ENCODE measurements around the gene LBP. TPM values are rescaled to one million over a fixed set of nuclear protein-coding genes. Genes with fewer than 3 reads are reported as not detected.
"Not testable (repeated sequence)": the region's sequence is repeated elsewhere in the genome, so short reads cannot be mapped to it uniquely, and the experiment has no call there.

Gene LBP
- total and polyA plus RNA-seq, 7 donors = 1.1 to 167 (median 38.8) TPM

DNA sequence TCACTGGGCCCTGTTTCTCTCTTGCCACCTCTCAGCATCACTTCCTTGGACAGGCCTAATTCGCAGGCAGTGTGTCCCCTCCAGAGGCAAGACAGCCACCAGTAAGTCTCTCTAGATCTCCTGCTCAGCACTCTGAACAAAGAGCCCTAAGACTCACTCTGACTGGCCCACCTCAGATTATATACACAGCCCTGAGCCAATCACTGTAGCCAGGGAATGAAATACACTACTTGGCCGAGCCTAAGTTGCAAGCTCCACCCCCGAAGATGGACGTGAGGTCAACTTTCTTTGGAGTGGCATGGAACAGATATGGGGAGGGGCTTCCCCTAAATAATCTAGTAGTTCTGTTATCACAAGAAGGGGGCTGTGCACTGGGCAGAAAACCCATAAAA, 38.2 kb upstream of the LBP start:
- ATAC-seq = no peak
- TF ChIP-seq, protein P1, sequence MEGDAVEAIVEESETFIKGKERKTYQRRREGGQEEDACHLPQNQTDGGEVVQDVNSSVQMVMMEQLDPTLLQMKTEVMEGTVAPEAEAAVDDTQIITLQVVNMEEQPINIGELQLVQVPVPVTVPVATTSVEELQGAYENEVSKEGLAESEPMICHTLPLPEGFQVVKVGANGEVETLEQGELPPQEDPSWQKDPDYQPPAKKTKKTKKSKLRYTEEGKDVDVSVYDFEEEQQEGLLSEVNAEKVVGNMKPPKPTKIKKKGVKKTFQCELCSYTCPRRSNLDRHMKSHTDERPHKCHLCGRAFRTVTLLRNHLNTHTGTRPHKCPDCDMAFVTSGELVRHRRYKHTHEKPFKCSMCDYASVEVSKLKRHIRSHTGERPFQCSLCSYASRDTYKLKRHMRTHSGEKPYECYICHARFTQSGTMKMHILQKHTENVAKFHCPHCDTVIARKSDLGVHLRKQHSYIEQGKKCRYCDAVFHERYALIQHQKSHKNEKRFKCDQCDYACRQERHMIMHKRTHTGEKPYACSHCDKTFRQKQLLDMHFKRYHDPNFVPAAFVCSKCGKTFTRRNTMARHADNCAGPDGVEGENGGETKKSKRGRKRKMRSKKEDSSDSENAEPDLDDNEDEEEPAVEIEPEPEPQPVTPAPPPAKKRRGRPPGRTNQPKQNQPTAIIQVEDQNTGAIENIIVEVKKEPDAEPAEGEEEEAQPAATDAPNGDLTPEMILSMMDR (IDR thresholded peaks at IDR 0.05) = no peak
- DNase-seq = no peak
- peaks cover 7% of the 10 kb centered on the region for H3K9me3 ChIP-seq
- H3K4me3 ChIP-seq = no peak overlapping the region
- H3K27ac ChIP-seq = no peak overlapping the region
- H3K4me1 ChIP-seq = no peaks in the 10 kb centered on the region
- intact Hi-C loops (cut with DNase I) = loop anchor here (5.0 kb wide), 1 partner anchor 81 kb away; no protein-coding TSS in a partner anchor
- WGBS, 3 donors = 55 to 67% (median 58%) methylated on average over 4 of the region's 4 CpGs
- peaks cover 0 to 6% (median 0%) of the 10 kb centered on the region in 3 donors for H3K27me3 ChIP-seq (ENCODE audit: insufficient read depth in 3 of 3, low read length in 2 of 3)
- no peaks in the 10 kb centered on the region for H3K36me3 ChIP-seq (ENCODE audit: insufficient read depth in 1 of 2, low read depth in 1 of 2)

DNA sequence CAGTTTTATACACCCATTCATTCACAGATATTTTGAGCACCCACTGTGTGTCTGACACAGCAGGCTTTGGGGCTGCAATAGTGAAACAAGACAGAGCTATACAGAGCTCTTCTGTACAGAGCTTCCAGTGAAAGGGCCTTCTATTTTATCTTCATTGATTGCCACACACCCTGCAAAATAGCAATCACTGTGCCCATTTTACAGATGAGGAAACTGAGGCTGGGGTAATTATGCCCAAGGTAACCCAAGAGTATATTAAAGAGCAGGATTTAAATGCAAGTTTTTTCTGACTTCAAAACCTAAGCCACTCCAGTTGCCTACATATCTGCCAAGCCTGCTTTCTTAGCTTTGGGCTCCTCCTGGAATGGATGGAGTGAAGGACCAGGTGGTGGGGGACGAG, 37.8 kb upstream of the LBP start:
- Histone ChIP-seq H3K27me3 (ENCODE audit: insufficient read depth in 3 of 3, low read length in 2 of 3) (peaks cover 0 to 6% (median 0%) of the 10 kb centered on the region in 3 donors), H3K9me3 (peaks cover 7% of the 10 kb centered on the region), H3K4me1 (no peaks in the 10 kb centered on the region), H3K27ac (no peak overlapping the region), H3K36me3 (ENCODE audit: insufficient read depth in 1 of 2, low read depth in 1 of 2) (no peaks in the 10 kb centered on the region), H3K4me3 (no peak overlapping the region)
- no peak for ATAC-seq
- TF ChIP-seq, protein P1 (IDR thresholded peaks at IDR 0.05) = no peak
- no peak for DNase-seq
- intact Hi-C loops (cut with DNase I) = loop anchor here (5.0 kb wide), 1 partner anchor 81 kb away; no protein-coding TSS in a partner anchor
- WGBS, 3 donors = 0 to 82% (median 43%) methylated on average over 1 of the region's 1 CpG

DNA sequence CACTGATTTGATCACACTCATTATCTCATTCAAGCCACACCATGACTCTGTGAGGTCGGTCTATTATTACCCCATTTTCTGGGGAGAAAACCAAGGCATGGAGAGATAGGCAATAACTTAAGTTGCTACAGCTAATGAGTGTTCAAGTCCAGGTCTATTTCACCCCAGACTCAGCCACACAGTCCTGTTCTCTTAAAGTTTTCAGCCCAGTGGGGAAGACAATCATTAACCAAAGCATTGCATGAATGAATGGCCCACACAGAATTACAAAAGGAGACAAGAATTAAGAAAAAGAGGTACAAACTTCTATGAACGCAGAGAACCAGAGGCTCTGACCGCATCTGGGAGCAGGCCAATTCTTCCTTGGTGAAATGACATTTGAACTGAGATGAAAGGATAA, 35.2 kb upstream of the LBP start:
- Histone ChIP-seq H3K4me3 (no peak overlapping the region), H3K9me3 (peaks cover 7% of the 10 kb centered on the region), H3K27me3 (ENCODE audit: insufficient read depth in 3 of 3, low read length in 2 of 3) (peaks cover 0 to 6% (median 0%) of the 10 kb centered on the region in 3 donors), H3K36me3 (ENCODE audit: insufficient read depth in 1 of 2, low read depth in 1 of 2) (no peaks in the 10 kb centered on the region), H3K4me1 (no peaks in the 10 kb centered on the region), H3K27ac (no peak overlapping the region)
- intact Hi-C loops (cut with DNase I) = loop anchor here (5.0 to 10.0 kb wide), 2 partner anchors 69 to 246 kb away; no protein-coding TSS in a partner anchor
- TF ChIP-seq, protein P1 (IDR thresholded peaks at IDR 0.05) = no peak
- DNase-seq (no peak), ATAC-seq (no peak)
- WGBS, 3 donors = 86 to 90% (median 89%) methylated on average over 3 of the region's 3 CpGs

DNA sequence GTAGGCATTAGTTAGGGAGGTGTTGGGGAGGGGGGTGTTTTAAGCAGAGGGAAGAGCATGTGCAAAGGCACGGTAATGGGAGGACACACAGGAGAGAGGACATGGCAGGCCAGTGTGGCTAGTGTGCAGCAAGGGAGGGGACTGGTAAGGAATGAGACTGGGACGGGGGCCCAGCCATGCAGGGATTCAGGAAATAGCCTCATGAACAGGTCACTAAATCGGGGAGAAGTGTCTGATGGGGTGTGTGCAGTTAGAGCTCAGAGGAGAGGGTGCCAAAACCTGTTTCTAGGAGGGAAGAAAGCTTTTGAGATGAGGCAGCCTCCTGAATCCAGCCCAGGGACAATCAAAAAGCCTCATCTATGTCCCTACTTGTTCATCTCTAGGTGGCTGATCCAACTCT, 34.8 kb upstream of the LBP start:
- no peak overlapping the region for H3K27ac ChIP-seq
- H3K9me3 ChIP-seq = peaks cover 7% of the 10 kb centered on the region
- intact Hi-C loops (cut with DNase I) = loop anchor here (5.0 to 10.0 kb wide), 2 partner anchors 69 to 247 kb away; no protein-coding TSS in a partner anchor
- TF ChIP-seq, protein P1 (IDR thresholded peaks at IDR 0.05) = no peak
- no peaks in the 10 kb centered on the region for H3K4me1 ChIP-seq
- H3K36me3 ChIP-seq (ENCODE audit: insufficient read depth in 1 of 2, low read depth in 1 of 2) = no peaks in the 10 kb centered on the region
- no peak for ATAC-seq
- WGBS, 3 donors = 46 to 59% (median 55%) methylated on average over 3 of the region's 3 CpGs
- DNase-seq = no peak
- H3K4me3 ChIP-seq = no peak overlapping the region
- H3K27me3 ChIP-seq (ENCODE audit: insufficient read depth in 3 of 3, low read length in 2 of 3) = peaks cover 0 to 2% (median 0%) of the 10 kb centered on the region in 3 donors

DNA sequence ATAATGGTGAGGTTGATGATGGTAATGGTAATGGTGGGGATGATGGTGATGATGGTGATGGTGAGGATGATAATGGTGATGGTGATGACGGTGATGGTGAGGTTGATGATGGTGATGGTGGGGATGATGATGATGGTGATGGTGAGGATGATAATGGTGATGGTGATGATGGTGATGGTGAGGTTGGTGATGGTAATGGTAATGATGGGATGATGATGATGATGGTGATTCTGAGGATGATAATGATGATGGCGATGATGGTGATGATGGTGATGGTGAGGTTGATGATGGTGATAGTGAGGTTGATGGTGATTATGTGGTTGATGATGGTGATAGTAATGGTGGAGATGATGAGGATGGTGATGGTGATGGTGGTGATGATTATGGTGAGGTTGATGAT, 32.6 kb upstream of the LBP start:
- WGBS, 3 donors = 95 to 98% (median 96%) methylated on average over 2 of the region's 2 CpGs
- intact Hi-C loops (cut with DNase I) = loop anchor here (5.0 to 10.0 kb wide), 2 partner anchors 71 to 249 kb away; no protein-coding TSS in a partner anchor
- no peaks in the 10 kb centered on the region for H3K4me1 ChIP-seq
- no peaks in the 10 kb centered on the region for H3K36me3 ChIP-seq (ENCODE audit: insufficient read depth in 1 of 2, low read depth in 1 of 2)
- TF ChIP-seq, protein P1 (IDR thresholded peaks at IDR 0.05) = no peak
- H3K27ac ChIP-seq = no peak overlapping the region
- no peak for DNase-seq
- H3K9me3 ChIP-seq = peaks cover 6% of the 10 kb centered on the region
- H3K27me3 ChIP-seq (ENCODE audit: insufficient read depth in 3 of 3, low read length in 2 of 3) = no peaks in the 10 kb centered on the region
- ATAC-seq = no peak
- H3K4me3 ChIP-seq = no peak overlapping the region

DNA sequence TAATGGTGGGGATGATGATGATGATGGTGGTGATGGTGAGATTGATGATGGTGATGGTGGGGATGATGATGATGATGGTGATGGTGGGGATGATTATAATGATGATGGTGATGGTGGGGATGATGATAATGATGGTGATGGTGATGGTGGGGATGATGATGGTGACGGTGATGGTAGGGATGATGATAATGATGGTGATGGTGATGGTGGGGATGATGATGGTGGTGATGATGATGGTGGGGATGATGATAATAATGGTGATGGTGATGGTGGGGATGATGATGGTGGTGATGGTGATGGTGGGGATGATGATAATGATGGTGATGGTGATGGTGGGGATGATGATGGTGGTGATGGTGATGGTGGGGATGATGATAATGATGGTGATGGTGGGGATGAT, 31.9 kb upstream of the LBP start:
- not testable (repeated sequence) for H3K4me3 ChIP-seq; H3K9me3 ChIP-seq; H3K27ac ChIP-seq; H3K36me3 ChIP-seq (ENCODE audit: insufficient read depth in 1 of 2, low read depth in 1 of 2); ATAC-seq; H3K27me3 ChIP-seq (ENCODE audit: insufficient read depth in 3 of 3, low read length in 2 of 3); H3K4me1 ChIP-seq; DNase-seq
- intact Hi-C loops (cut with DNase I) = loop anchor here (5.0 to 10.0 kb wide), 2 partner anchors 72 to 250 kb away; no protein-coding TSS in a partner anchor
- 91 to 100% (median 100%) methylated on average over 1 of the region's 1 CpG for WGBS, 3 donors

Measured in psoas muscle (tissue), 8 donors.